ENCODE data around the gene SF1.

The SF1 gene

GRCh38 chr11:64723907-64724862 lies 54.2 kb downstream of the SF1 start:
- no peak for DNase-seq (ENCODE audit: low read depth)

DNA sequence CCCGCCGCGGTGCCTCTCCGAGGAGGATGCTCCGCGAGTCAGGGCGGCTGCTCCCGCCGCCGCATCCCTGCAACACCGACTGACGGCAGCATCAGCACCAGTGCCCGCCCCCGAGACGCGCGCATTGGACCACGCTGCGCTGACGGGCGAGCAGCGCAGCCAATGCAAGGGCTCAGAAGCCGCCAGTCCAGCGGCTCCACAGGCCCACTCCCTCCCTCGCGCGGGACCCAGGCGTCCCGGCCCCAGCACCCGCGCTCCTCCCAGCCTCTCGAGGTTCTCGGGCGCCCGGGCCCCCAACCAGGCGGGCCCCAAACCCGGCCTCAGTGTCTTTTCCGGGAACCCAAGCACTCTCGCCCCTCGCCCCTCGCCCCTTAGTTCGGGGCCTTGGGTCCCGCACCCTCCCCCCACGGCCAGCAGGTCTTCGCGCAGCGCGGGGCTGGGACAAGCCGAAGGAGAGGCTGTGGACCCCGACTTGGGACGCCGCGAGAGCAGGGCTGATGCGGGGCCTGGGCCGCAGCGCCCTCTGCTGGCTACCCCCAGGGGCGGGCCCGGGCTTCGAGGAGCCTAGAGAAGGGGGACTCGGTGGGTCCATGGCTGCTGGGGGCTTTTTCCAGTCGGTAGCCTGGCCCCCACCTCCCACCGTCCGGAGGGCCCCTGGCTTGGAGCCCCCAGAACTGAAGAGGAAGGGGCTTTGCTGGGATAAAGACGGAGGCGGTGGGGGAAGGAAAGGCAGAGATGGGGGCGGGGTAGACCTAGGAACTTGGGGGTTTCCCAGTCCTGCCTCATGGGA lies 55.0 kb downstream of the SF1 start, which contains the start of gene NRXN2:
Gene NRXN2 (minus strand): TSS at position 81 of the 790 bp plus-strand sequence. CDS start 9,498 bp downstream, outside the sequence.
- DNase-seq (ENCODE audit: low read depth): peak; percentile 51

DNA sequence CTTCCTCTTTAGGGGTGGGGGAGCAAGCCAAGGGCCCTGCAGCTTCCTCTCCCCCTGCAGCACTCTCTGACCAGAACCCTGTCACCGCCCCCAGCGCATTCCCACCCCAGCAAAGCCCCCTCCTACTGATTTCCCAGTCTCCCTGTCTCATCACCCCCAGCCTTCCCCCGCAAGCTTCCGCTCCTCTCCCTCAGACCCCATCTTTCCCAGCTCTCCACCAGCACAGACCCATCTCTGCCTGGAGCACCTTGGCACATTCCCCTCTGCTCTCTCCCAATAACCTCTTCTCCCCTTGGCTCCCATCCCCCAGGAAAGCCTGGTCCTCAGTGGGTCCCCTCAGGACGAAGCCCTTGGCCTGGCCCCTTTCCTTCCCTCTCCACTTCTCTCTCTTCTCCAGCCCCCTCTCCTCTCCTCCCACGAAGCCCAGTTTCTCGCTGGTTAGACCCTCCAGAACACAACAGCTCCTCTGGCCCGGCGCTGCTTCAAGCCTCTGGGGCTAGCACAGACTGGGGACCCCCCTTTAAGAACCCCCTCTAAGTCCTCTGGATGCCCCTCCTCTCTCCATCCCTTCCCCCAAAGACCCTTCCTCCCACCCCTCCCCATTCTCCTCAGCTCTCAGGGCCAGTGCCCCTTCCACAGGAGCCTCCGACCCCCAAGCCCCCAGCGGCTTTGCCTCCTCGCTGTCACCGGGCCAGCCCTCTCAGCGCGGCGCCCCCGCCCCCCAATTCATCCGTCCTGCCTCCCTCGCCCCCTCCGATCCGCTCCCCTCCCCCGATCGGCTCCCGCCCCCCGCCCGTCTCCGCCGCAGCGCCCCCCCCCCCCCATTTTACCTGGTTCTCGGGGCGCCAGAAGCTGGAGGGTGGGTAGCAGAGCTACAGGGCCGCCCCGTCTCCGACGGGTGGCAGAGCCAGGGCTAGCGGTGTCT lies 55.9 kb downstream of the SF1 start:
- no peak for DNase-seq (ENCODE audit: low read depth)

DNA sequence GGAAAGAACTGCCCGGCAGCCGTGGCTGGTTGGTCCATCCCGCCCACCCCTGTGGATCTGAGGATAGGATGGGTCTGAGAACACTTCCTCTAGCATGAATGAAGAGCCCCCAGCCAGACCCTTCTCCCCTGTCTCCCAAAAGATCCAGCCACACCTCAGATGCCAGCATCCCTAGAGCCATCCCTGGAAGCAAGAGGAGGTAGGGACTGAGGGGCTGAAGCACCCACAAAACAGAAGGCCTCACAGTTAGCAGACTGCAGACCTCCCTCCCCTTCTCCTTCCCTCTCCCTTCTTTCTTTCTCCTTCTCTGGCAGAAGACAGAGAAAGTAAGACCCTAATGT lies 57.0 kb downstream of the SF1 start:
- no peak for DNase-seq (ENCODE audit: low read depth)

GRCh38 chr11:64720640-64721358 lies 57.5 kb downstream of the SF1 start:
- DNase-seq (ENCODE audit: low read depth): no peak

GRCh38 chr11:64720167-64720566 lies 58.2 kb downstream of the SF1 start:
- DNase-seq (ENCODE audit: low read depth): no peak

GRCh38 chr11:64719406-64719805 lies 58.9 kb downstream of the SF1 start:
- DNase-seq (ENCODE audit: low read depth): no peak

GRCh38 chr11:64718780-64719124 lies 59.6 kb downstream of the SF1 start:
- DNase-seq (ENCODE audit: low read depth): no peak

- no peak for DNase-seq (ENCODE audit: low read depth)
Observed at GRCh38 chr11:64718084-64718779, 60.1 kb downstream of the SF1 start.

GRCh38 chr11:64717268-64717578 lies 61.1 kb downstream of the SF1 start:
- DNase-seq (ENCODE audit: low read depth): no peak

- no peak for DNase-seq (ENCODE audit: low read depth)
Observed at GRCh38 chr11:64716473-64717267, 61.7 kb downstream of the SF1 start.

DNA sequence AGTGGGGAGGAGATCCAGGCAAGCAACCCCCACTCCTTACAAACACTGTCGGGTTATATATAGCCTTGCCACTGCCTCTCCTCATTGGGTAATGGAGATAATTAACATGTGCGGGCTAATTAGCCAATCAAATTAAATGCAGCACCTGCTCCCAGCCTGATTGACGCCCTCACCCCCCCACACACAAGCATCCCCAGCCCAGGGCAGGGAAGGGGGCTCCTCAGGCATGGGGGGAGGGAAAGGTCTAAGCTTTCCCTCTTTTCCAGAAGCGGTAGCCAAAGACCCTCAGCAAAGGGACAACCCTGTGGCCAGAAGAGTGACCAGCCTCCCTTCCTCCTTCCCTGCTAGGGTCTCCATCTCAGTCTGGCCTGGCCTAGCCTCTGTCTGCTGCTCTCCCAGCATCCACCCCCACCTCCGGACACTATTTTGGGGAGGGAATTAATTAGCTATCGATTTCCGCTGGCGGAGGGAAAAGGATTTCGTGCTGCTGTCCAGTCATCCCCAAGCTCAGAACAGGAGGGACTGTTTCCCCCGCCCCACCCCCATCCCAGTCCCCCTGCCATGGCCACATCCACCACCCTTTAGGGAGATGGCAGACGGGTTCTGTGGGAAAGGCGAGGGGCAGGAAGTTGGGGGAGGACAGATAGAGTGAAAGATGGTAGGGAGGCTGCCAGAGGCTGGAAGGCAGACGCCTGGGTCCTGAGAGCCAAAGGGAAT lies 62.4 kb downstream of the SF1 start:
- DNase-seq (ENCODE audit: low read depth): no peak

DNA sequence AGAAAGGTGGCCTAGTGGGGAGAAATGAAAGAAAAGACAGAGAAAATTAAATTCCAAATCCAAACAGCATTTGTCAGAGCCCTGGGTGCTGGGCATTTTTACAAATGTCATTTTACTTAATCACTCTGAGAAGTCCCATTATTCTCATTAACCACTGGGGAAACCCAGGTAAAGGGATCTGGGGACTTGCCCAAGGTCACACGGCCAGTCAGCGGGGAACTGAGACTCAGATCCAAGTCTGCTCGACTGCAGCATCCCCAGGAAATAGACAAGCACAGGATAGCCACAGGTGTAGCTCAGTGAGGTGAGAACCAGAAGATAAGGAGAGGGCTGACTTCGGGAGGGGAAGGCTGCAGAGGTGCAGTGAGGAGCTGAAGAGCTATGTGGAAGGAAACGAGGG lies 63.2 kb downstream of the SF1 start:
- DNase-seq (ENCODE audit: low read depth): no peak

GRCh38 chr11:64714666-64715065 lies 63.7 kb downstream of the SF1 start:
- DNase-seq (ENCODE audit: low read depth): no peak

Measured in GM04504 (cell line).